Gastrocnemius medialis (tissue), 4 donors: Measurements from ENCODE around the gene NPTXR.

Experiments used
- POLR2A ChIP-seq, 2 donors: fragments of 450-650 bp; IDR thresholded peaks; one replicate each; pipeline ENCODE4 v1.6.1; 2017; ENCODE audit warnings: antibody characterized with exemption in 2 of 2, mild to moderate bottlenecking in 2 of 2, moderate library complexity in 2 of 2
- TF ChIP-seq, protein P1 (sequence below), 5 experiments: fragments of 450-650 bp in 3 of 5; fragments of 200-600 bp in 2 of 5; sonication (generic) in 2 of 5; IDR thresholded peaks in 4 of 5; conservative IDR thresholded peaks in 1 of 5; 1 replicate in 4 of 5; 2 replicates in 1 of 5; pipeline ENCODE4 v1.5.1; 2016 to 2019; ENCODE audit warnings: antibody characterized with exemption in 5 of 5, mild to moderate bottlenecking in 3 of 5, moderate library complexity in 3 of 5

DNA sequence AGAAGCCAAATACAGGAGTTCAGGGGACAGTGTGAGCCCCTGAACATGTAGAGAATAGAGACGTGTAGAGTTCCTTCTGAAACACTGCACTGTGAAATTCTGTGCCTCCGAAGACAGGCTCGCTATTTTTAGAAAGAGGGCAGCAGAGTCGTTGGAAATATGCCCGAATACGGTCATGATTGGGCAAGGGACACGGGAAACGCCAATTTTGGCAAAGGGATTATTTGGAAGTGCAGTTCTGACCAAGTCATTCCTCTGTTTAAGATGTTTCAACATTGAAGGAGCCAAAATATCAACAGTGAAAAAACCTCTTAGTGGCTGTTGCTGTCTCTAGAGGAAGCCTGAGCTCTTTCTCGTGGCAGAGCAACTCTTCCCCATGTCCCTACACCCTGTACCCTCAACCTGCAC is 37.6 kb upstream of the NPTXR start:
- TF ChIP-seq, protein P1, sequence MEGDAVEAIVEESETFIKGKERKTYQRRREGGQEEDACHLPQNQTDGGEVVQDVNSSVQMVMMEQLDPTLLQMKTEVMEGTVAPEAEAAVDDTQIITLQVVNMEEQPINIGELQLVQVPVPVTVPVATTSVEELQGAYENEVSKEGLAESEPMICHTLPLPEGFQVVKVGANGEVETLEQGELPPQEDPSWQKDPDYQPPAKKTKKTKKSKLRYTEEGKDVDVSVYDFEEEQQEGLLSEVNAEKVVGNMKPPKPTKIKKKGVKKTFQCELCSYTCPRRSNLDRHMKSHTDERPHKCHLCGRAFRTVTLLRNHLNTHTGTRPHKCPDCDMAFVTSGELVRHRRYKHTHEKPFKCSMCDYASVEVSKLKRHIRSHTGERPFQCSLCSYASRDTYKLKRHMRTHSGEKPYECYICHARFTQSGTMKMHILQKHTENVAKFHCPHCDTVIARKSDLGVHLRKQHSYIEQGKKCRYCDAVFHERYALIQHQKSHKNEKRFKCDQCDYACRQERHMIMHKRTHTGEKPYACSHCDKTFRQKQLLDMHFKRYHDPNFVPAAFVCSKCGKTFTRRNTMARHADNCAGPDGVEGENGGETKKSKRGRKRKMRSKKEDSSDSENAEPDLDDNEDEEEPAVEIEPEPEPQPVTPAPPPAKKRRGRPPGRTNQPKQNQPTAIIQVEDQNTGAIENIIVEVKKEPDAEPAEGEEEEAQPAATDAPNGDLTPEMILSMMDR (IDR thresholded peaks at IDR 0.05 in 4 of 5, conservative IDR thresholded peaks at IDR 0.05 in 1 of 5), result no peak
- peak in 1 of 2 donors; percentile 7 for TF ChIP-seq POLR2A (IDR thresholded peaks at IDR 0.05)
